ACC112 (cell line): ENCODE data around the gene C2orf72.

ENCODE experiments used
- H2AFZ ChIP-seq: fragments of 200-600 bp; sonication (generic); one replicate; pipeline ENCODE4 v1.6.0; 2017; ENCODE audit warnings: antibody characterized with exemption, low read length; ENCODE audit not compliant: unreplicated experiment
- H3K27ac ChIP-seq: fragments of 200-600 bp; sonication (generic); 2 replicates; pipeline ENCODE4 v1.5.1; 2014; ENCODE audit warnings: low read depth, mild to moderate bottlenecking, antibody characterized with exemption, low read length, moderate library complexity
- H3K27me3 ChIP-seq: fragments of 200-600 bp; sonication (generic); 2 replicates; pipeline ENCODE4 v1.6.1; 2014; ENCODE audit warnings: mild to moderate bottlenecking, antibody characterized with exemption, low read length, moderate library complexity, mixed read lengths; ENCODE audit not compliant: insufficient read depth
- H3K36me3 ChIP-seq: fragments of 200-600 bp; sonication (generic); 2 replicates; pipeline ENCODE4 v1.6.1; 2016; ENCODE audit warnings: mild to moderate bottlenecking, antibody characterized with exemption, low read length, moderate library complexity, mixed read lengths; ENCODE audit not compliant: insufficient read depth
- H3K4me1 ChIP-seq: fragments of 200-600 bp; sonication (generic); one replicate; pipeline ENCODE4 v1.6.1; 2016; ENCODE audit warnings: low read length, mixed read lengths; ENCODE audit not compliant: insufficient read depth, unreplicated experiment, control insufficient read depth
- H3K4me3 ChIP-seq: fragments of 200-600 bp; sonication (generic); 2 replicates; pipeline ENCODE4 v1.5.1; 2014; ENCODE audit warnings: mild to moderate bottlenecking, low read depth, low read length
- H3K79me2 ChIP-seq: fragments of 200-600 bp; sonication (generic); one replicate; pipeline ENCODE4 v1.6.0; 2016; ENCODE audit warnings: low read length; ENCODE audit not compliant: control insufficient read depth, unreplicated experiment, insufficient read depth

The C2orf72 gene

DNA sequence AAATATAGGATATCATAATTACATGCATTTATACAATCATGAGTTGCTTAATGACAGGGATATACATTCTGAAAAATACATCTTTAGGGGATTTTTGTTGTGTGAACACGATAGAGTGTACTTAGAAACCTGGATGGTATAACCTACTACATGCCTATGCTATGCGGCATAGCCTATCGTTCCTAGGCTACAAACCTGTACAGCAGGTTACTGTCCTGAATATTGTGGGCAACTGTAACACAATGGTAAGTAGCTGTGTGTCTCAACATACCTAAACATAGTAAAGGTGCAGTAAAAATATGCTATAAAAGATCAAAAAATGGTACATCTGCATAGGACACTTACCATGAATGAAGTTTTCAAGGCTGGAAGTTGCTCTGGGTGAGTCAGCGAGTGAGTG, 6.5 kb downstream of the C2orf72 start:
- H3K27me3 ChIP-seq = peaks cover 49% of the 10 kb centered on the region
- H3K4me1 ChIP-seq = no peaks in the 10 kb centered on the region
- H3K79me2 ChIP-seq = no peaks in the 10 kb centered on the region
- no peak overlapping the region for H3K27ac ChIP-seq
- no peaks in the 10 kb centered on the region for H3K36me3 ChIP-seq
- no peak overlapping the region for H2AFZ ChIP-seq
- H3K4me3 ChIP-seq = no peak overlapping the region

DNA sequence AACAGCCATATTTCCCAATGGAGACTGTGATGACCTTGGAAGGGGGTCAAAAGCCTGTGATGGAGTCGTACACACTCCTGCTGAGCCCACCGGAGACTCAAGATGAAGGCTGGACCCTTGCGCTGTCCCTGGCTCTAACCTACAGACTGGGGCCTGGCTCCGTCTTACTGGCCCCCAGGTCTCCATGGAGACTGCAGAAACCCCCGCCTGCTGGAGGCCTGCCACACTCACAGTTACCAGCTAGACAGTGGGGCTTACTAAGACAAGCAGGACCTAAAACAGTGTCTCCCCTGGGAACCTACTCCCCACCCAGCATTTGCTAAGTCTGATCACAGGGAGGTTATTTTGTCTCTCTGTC, 9.6 kb downstream of the C2orf72 start:
- H3K36me3 ChIP-seq = no peaks in the 10 kb centered on the region
- H3K4me3 ChIP-seq = no peak overlapping the region
- H3K27ac ChIP-seq = no peak overlapping the region
- no peaks in the 10 kb centered on the region for H3K79me2 ChIP-seq
- H3K27me3 ChIP-seq = peaks cover 34% of the 10 kb centered on the region
- H2AFZ ChIP-seq = no peak overlapping the region
- H3K4me1 ChIP-seq = no peaks in the 10 kb centered on the region

DNA sequence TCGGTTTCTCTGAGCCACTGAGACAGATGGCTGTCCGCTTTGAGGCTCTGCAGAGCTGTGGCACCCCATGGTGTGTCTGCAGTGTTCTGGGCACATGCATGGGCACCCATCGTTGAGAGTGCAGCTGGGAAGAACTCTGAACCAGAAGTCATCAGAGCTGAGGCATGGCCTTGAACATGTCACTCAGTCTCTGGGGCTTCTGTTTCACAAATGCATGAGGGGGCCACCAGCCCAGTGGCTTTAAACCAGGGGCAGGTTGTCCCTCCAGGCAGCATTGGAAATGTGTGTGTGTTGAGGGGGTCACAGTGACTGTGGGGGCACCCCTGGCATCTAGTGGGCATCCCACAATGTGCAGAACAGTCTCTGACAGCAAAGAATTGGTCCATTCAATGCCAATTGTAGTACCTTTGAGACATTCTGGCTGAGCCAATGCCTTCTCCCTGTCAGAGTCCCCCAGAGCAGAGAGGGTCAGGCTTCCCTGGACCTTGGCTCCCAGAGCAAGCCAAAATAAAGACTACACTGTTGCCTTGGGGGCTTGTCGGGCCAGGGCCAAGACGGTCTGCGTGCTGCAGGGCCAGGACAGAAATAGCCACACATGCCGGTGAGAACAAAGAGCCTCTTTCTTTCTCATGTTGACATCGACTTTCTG, 10.1 kb downstream of the C2orf72 start:
- Histone ChIP-seq H3K4me1 (no peaks in the 10 kb centered on the region), H2AFZ (no peak overlapping the region), H3K27me3 (peaks cover 31% of the 10 kb centered on the region), H3K4me3 (no peak overlapping the region), H3K79me2 (no peaks in the 10 kb centered on the region), H3K36me3 (no peaks in the 10 kb centered on the region), H3K27ac (no peak overlapping the region)

DNA sequence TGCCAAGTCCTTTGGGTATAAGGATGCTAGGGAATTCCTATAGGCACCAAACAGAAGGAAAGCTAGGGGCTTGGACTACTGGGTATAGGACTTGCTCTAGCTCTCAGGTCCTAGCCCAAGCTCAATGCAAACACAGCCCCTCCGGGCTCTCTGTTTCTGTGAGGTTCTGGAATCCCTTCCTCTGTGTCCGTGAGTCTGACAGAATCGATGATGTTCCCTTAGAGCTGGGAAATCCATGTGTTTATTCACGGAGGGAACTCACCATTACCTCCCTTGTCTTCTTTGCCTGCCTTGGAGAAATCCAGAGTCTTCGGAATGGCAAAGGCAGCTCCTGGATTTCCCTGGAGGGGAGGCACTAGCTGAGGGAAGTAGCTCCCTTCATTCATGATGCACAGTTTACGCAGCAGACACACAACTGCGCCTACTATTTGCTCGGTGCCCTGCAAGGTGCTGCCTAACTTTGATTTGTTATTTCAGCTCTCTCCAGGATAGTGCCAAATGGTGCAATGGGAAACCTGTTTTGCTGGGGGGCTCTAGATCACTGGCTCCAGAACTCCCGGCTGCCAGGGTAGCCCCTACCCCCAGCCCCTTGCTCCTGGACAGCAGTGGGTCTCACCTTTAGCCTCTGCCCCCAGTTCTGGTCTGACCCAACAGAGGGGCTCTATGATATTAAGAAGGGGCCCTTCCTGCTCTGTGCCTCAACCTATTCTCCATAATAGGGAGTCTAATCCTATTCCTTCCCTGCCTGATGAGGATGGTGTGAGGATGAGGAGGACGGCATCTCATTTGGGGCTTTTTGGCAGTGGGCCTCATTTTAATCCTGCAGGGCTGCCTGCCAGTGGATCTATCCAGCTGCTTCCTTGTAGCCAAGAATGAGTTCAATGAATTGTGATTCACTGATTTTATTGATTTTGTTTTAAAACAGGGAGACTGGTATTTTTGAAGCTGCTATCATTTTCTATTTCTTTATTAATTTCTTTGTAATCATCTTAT, 10.9 kb downstream of the C2orf72 start:
- Histone ChIP-seq H3K27ac (no peak overlapping the region), H3K27me3 (peaks cover 31% of the 10 kb centered on the region), H2AFZ (no peak overlapping the region), H3K4me1 (no peaks in the 10 kb centered on the region), H3K4me3 (no peak overlapping the region), H3K79me2 (no peaks in the 10 kb centered on the region), H3K36me3 (no peaks in the 10 kb centered on the region)

DNA sequence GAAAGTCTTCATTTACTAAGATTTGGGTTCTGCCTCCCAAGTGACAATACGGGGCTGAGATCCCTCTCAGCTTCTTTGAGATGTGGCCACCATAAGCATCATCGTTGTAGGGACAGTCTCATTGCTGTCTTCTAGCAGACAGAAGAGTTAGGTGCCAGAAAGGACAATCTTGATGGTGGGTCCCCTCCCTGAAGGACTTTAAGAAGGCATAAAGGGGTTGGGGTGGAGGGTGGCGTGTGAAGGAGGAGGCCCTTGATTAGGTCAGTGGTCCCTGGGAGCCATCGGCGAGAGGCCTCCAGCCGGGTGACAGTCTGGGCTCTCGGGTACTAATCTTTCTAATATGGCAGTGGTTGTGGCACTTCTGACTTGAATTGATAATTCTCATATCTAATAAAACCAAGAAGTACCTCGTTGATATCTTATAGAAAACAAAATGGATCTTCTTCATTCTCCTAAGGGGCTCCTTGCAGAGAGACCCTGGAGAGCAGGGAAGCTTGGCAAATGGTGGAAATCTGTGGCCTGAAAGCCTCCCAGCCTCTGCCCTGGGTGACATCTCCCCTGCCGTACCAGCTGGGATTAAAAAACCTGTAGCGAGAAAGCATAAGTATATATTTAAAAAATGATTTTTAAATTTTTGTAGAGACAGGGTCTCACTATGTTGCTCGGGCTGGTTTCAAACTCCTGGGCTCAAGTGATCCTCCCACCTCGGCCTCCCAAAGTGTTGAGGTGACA, 12.1 kb downstream of the C2orf72 start:
- H3K36me3 ChIP-seq = no peaks in the 10 kb centered on the region

DNA sequence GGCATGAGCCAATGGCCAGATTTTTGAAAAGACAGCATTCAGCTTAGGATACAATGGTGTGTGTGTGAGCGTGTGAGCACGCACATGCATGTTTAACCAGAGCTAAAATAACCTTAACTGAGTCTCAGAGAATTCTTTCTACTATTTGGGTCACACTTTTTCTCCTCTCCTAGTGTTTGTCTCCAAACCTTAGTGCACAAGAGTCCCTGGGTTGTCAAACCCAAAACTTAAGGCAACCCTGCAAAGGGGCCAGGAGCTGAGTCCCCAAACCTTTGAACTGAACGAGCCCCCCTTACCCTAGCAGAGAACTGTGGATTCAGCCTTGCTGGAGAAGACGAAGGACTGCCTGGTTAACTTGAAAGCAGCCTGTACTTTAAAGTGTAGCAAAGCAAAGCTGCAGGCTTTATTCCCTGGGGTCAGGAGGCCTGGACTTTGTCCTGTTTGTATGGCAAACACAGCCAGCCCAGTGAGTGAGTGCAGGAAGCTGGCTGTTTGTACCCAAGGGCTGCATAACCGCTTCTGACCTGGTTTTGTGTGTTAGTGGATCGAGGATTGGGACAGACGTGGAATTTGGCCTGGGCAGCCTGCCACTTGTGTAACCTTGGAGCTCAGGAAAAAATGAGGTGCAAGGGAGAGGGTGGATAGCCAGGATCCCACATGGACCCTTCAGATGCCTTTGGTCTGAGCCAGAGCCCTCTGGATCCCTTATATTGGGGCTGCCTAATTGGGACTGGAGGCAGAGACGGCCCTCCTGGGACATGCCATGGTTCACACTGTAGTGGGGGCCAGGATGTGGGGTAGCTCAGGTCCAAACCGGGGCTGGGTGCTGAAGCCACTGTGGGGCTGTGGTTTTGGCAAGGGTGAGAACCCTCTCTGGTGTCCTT, 12.9 kb downstream of the C2orf72 start:
- Histone ChIP-seq H3K27ac (no peak overlapping the region), H3K4me1 (no peaks in the 10 kb centered on the region), H3K36me3 (no peaks in the 10 kb centered on the region), H3K79me2 (no peaks in the 10 kb centered on the region), H2AFZ (no peak overlapping the region), H3K27me3 (peaks cover 31% of the 10 kb centered on the region), H3K4me3 (no peak overlapping the region)

More for the DNA sequence above, 12.1 kb downstream of the C2orf72 start:
- Histone ChIP-seq H3K79me2 (no peaks in the 10 kb centered on the region), H3K4me3 (no peak overlapping the region), H2AFZ (no peak overlapping the region), H3K27me3 (peaks cover 31% of the 10 kb centered on the region), H3K27ac (no peak overlapping the region), H3K4me1 (no peaks in the 10 kb centered on the region)

DNA sequence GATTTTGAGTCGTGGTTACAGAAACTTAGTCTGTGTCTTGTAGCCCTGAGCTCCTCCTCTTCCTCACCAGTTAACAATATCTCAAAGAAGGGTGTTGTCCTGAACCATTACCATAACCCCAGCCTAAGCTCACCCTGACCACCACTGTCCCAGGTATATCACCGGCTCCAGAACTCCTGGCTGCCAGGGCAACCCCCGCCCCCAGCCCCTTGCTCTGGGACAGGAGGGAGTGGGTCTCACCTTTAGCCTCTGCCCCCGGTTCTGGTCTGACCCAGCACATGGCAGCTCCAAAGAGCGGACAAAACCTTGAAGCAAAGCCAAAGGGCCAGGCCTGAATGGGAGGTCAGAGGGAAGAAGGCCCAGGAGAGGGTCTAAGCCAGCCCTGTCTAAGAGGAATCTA, 13.8 kb downstream of the C2orf72 start:
- no peaks in the 10 kb centered on the region for H3K36me3 ChIP-seq
- H3K4me3 ChIP-seq = no peak overlapping the region
- H3K4me1 ChIP-seq = no peaks in the 10 kb centered on the region
- H3K79me2 ChIP-seq = no peaks in the 10 kb centered on the region
- H3K27ac ChIP-seq = no peak overlapping the region
- peaks cover 31% of the 10 kb centered on the region for H3K27me3 ChIP-seq
- no peak overlapping the region for H2AFZ ChIP-seq

DNA sequence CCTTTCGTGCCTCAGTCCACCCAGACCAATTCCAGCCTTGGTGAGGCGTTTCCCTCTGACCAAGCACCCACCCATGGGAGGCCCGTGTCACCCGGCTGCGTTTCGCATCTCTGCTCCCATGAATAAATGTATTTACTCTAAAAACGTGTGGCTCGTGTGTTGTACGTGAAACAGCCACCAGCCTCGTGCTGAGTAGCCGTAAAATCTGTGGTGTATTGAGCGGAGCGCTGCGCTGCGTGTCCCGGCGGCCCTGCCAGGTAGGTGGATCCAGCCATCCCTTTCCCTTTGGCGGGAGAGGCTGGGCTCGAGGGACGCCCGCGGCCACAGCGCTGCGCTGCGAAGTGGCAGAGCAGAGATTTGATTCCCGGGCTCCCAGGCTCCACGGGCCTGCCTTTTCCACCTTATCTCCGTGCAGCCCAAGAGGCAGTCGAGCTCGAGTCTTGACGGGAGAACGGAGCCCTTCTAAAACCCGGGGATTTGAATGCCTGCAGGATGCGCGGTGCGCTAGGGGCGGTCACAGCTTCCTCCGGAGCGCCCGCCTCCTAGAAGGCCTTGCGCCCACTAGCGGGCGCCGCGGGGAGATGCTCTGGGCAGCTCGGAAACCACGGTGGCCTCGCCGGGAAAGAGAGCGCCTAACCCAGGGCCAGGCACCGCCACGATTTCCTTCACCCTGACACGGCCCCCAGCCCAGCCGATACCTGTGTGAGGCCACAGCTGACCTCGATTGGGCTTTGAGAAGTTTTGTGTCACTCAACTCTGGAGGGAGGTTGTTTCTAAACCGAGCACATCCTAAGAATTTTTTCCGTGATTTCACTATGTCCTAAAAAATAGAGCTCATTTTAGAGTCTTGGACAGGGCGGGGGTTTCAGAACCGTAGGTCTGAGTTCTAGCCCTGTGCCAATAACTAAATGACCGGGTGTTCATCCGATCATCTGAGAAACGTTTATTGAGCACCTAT, 15.4 kb downstream of the C2orf72 start:
- peak overlapping the region; percentile 82 for H3K4me3 ChIP-seq
- H3K4me1 ChIP-seq = no peaks in the 10 kb centered on the region
- no peaks in the 10 kb centered on the region for H3K36me3 ChIP-seq
- H2AFZ ChIP-seq = peak overlapping the region; percentile 88
- peaks cover 11% of the 10 kb centered on the region for H3K79me2 ChIP-seq
- H3K27me3 ChIP-seq = peaks cover 19% of the 10 kb centered on the region
- no peak overlapping the region for H3K27ac ChIP-seq

DNA sequence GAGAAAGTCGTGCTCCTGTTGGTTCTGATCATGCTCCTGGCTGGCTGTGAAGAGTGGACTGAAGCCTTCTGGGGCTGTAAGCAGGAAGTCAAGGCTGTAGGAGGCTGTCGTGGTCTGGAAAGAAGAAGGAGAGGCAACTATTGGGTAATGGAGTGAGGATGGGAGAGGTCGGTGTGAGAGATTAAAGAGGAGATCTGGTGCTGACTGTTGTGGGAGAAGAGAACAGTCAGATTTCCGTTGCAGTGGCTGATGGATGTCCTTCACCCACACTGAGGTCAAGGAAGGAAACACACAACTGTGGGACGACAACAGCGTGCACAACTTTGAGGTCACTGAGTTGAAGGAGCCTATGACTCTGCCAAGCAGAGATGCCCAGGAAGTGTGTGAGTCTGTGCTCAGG, 16.5 kb downstream of the C2orf72 start:
- no peak overlapping the region for H3K4me3 ChIP-seq
- no peak overlapping the region for H2AFZ ChIP-seq
- no peaks in the 10 kb centered on the region for H3K36me3 ChIP-seq
- no peak overlapping the region for H3K27ac ChIP-seq
- peaks cover 8% of the 10 kb centered on the region; the same call in 1 of the 2 replicates for H3K27me3 ChIP-seq
- peaks cover 21% of the 10 kb centered on the region for H3K79me2 ChIP-seq
- peaks cover 10% of the 10 kb centered on the region for H3K4me1 ChIP-seq
